Type B pancreatic cell (in vitro differentiated cells): ENCODE results near the gene NUMB. TPM values are rescaled to one million over a fixed set of nuclear protein-coding genes. Genes with fewer than 3 reads are reported as not detected.
"Not testable (repeated sequence)": the region's sequence is repeated elsewhere in the genome, so short reads cannot be mapped to it uniquely, and the experiment has no call there.

Source experiments
- DNase-seq: peaks from one replicate; pipeline ENCODE4 v3.0.0; 2021; ENCODE audit warnings: mixed read lengths; ENCODE audit not compliant: unreplicated experiment; ENCODE audit errors: extremely low spot score
- H3K27ac Mint-ChIP-seq: 2 replicates; pipeline ENCODE4 v1.8.0; 2021; ENCODE audit warnings: mild to moderate bottlenecking, mixed read lengths
- H3K27me3 Mint-ChIP-seq: 2 replicates; pipeline ENCODE4 v1.8.0; 2021; ENCODE audit warnings: mixed read lengths
- H3K36me3 Mint-ChIP-seq: 2 replicates; pipeline ENCODE4 v1.8.0; 2021; ENCODE audit warnings: mixed read lengths
- H3K4me1 Mint-ChIP-seq: one replicate; pipeline ENCODE4 v1.8.0; 2021; ENCODE audit warnings: mixed read lengths; ENCODE audit not compliant: unreplicated experiment
- H3K4me3 Mint-ChIP-seq: 2 replicates; pipeline ENCODE4 v1.8.0; 2021; ENCODE audit warnings: mild to moderate bottlenecking, mixed read lengths
- H3K9me3 Mint-ChIP-seq: 2 replicates; pipeline ENCODE4 v1.8.0; 2021; ENCODE audit warnings: mixed read lengths
- CTCF ChIP-seq: fragments of 200-600 bp; sonication (generic); conservative IDR thresholded peaks from 2 replicates; pipeline ENCODE4 v1.5.0; 2021; ENCODE audit warnings: antibody characterized with exemption, mild to moderate bottlenecking
- total RNA-seq: library from RNA; stranded (reverse); gene quantifications from 2 replicates; pipeline ENCODE4 v1.2.1, GENCODE V29; 2021; ENCODE audit warnings: low replicate concordance

Gene NUMB
- total RNA-seq, 1 donor from 2014 or later = 64.5 TPM

DNA sequence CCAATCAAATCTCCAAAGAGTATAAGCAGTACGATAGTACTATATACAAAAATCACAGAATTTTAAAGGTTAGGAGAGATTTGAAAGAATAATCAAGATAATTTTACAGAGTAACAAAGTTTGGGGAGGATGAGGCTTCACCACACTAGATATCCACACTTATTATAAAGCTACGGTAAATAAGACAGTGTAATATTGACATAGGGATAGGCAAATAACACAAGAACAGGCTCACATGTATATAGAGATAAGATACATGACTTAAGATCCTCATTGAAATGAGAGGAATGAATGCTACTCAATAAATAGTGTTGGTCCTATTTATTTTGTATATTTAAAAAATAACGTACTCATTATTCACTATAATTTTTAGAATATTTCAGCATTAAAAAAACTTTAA lies 26.2 kb downstream of the NUMB start:
- Mint-ChIP-seq H3K4me1 (peaks cover 11% of the 10 kb centered on the region), H3K36me3 (peaks cover 4% of the 10 kb centered on the region), H3K9me3 (no peaks in the 10 kb centered on the region), H3K4me3 (no peak overlapping the region), H3K27ac (no peak overlapping the region), H3K27me3 (no peaks in the 10 kb centered on the region)
- no peak for TF ChIP-seq CTCF
- no peak for DNase-seq

DNA sequence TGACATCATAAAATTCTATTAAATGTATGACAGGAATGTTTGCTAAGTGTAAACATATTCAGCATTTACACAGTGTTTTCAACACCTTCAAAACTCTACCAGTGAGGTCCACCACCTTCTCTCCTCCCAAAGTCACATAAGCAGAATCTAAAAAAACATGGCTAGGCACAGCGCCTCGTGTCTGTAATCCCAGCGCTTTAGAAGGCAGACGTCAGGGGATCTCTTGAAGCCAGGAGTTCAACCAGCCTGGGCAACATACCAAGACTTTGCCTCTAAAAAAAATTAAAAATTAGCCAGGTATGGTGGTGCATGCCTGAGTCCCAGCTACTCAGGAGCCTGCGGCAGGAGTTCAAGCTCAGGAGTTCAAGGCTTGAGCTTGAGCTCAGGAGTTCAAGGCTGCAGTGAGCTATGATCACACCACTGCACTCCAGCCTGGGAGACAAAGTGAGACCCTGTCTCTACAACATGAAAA lies 30.0 kb downstream of the NUMB start:
- peak overlapping the region; percentile 48 for H3K27ac Mint-ChIP-seq
- no peak for TF ChIP-seq CTCF
- DNase-seq = no peak
- no peaks in the 10 kb centered on the region for H3K9me3 Mint-ChIP-seq
- no peaks in the 10 kb centered on the region for H3K27me3 Mint-ChIP-seq
- H3K36me3 Mint-ChIP-seq = no peaks in the 10 kb centered on the region
- peaks cover 20% of the 10 kb centered on the region for H3K4me1 Mint-ChIP-seq
- H3K4me3 Mint-ChIP-seq = no peak overlapping the region

- no peaks in the 10 kb centered on the region for H3K36me3 Mint-ChIP-seq
- no peak for DNase-seq
- H3K27me3 Mint-ChIP-seq = no peaks in the 10 kb centered on the region
- no peak for TF ChIP-seq CTCF
- peak overlapping the region; percentile 68 for H3K27ac Mint-ChIP-seq
- no peaks in the 10 kb centered on the region for H3K9me3 Mint-ChIP-seq
- peaks cover 23% of the 10 kb centered on the region for H3K4me1 Mint-ChIP-seq
- H3K4me3 Mint-ChIP-seq = no peak overlapping the region
Observed at GRCh38 chr14:73427516-73428264, 30.7 kb downstream of the NUMB start.

DNA sequence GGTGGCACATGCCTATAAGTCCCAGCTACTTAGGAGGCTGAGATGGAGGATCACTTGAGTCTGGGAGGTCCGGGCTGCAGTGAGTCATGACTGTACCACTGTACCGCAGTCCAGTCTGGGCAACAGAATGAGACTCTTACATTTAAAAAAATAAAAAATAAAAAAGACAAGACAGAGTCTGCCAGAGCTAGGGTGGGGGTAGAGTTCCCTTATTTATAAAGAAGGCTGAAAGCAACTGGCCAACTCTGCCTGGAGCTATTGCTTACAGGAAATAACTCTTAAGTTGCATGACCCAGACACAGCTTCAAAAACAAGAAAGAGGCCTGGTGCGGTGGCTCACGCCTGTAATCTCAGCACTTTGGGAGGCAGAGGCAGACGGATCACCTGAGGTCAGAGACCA lies 31.5 kb downstream of the NUMB start:
- Mint-ChIP-seq H3K9me3 (peaks cover 6% of the 10 kb centered on the region), H3K27ac (peak overlapping the region; percentile 68), H3K27me3 (no peaks in the 10 kb centered on the region), H3K4me3 (no peak overlapping the region), H3K4me1 (peaks cover 30% of the 10 kb centered on the region), H3K36me3 (peaks cover 6% of the 10 kb centered on the region)
- no peak for DNase-seq
- no peak for TF ChIP-seq CTCF

DNA sequence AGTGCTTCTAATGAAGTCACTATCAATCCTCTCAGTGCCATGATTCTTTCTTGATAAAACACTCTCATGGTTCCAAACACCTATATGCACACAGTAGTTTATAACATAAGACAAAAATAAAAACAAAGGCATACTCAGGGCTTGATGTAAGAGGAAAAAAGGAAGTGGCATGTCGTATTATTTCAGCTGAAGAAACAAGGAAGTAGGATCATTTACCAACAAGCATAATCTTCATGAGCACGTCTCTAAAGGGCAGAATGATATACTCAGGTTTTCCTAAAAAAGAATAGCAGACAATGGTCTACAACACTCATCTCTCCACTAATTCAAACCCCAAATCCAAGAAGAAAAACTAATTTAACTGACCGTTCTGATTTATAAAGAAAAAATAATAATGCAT lies 33.9 kb downstream of the NUMB start:
- Mint-ChIP-seq H3K9me3 (peaks cover 6% of the 10 kb centered on the region), H3K36me3 (peaks cover 12% of the 10 kb centered on the region), H3K27me3 (no peaks in the 10 kb centered on the region), H3K27ac (peak overlapping the region; percentile 10), H3K4me1 (peaks cover 30% of the 10 kb centered on the region), H3K4me3 (no peak overlapping the region)
- DNase-seq = no peak
- TF ChIP-seq CTCF = no peak

DNA sequence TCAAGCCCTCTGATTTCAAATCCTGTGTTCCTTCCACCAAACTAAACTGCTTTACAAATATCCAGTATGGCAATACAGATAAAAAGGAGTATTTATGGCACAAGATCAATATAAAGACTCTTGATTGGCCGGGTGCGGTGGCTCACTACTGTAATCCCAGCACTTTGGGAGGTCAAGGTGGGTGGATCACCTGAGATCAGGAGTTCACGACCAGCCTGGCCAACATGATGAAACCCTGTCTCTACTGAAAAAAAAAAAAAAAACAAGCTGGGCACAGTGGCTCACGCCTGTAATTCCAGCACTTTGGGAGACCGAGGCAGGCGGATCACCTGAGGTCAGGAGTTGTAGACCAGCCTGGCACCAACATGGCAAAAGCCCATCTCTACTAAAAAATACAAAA lies 35.3 kb downstream of the NUMB start:
- not testable (repeated sequence) for H3K4me3 Mint-ChIP-seq, H3K27ac Mint-ChIP-seq, DNase-seq, H3K27me3 Mint-ChIP-seq, H3K9me3 Mint-ChIP-seq
- peaks cover 14% of the 10 kb centered on the region for H3K36me3 Mint-ChIP-seq
- H3K4me1 Mint-ChIP-seq = peaks cover 26% of the 10 kb centered on the region
